ENCODE measurements around the gene JARID2. TPM values are rescaled to one million over a fixed set of nuclear protein-coding genes. Genes with fewer than 3 reads are reported as not detected.

The JARID2 gene
- total RNA-seq, 2 donors from 2014 or later: 8.3 to 12.8 TPM

GRCh38 chr6:15280028-15280427 lies 34.2 kb downstream of the JARID2 start:
- Histone ChIP-seq H3K27ac (no peak overlapping the region), H3K27me3 (replicated peaks; ENCODE audit: insufficient read depth) (no peaks in the 10 kb centered on the region), H3K4me3 (no peak overlapping the region), H3K9me3 (no peaks in the 10 kb centered on the region), H3K4me1 (ENCODE audit: control insufficient read depth in 1 of 2, low read depth in 2 of 2) (peaks cover 14 to 33% of the 10 kb centered on the region in 2 donors), H3K36me3 (no peaks in the 10 kb centered on the region)
- no peak for DNase-seq (ENCODE audit: low spot score)
- no peak for ATAC-seq (ENCODE audit: insufficient number of reproducible peaks, low FRiP score, low read depth)
- no peak for TF ChIP-seq CTCF (IDR thresholded peaks at IDR 0.05)

- Histone ChIP-seq H3K9me3 (no peaks in the 10 kb centered on the region), H3K27ac (no peak overlapping the region), H3K36me3 (no peaks in the 10 kb centered on the region), H3K4me1 (ENCODE audit: control insufficient read depth in 1 of 2, low read depth in 2 of 2) (peaks cover 14 to 33% of the 10 kb centered on the region in 2 donors), H3K27me3 (replicated peaks; ENCODE audit: insufficient read depth) (no peaks in the 10 kb centered on the region), H3K4me3 (no peak overlapping the region)
- no peak for ATAC-seq (ENCODE audit: insufficient number of reproducible peaks, low FRiP score, low read depth)
- no peak for DNase-seq (ENCODE audit: low spot score)
- no peak for TF ChIP-seq CTCF (IDR thresholded peaks at IDR 0.05)
Observed at GRCh38 chr6:15280961-15281360, 35.1 kb downstream of the JARID2 start.

- no peaks in the 10 kb centered on the region for H3K36me3 ChIP-seq
- no peak for TF ChIP-seq CTCF (IDR thresholded peaks at IDR 0.05)
- ATAC-seq (ENCODE audit: insufficient number of reproducible peaks, low FRiP score, low read depth) (no peak), DNase-seq (ENCODE audit: low spot score) (no peak)
- H3K4me3 ChIP-seq: no peak overlapping the region
- H3K4me1 ChIP-seq (ENCODE audit: control insufficient read depth in 1 of 2, low read depth in 2 of 2): peaks cover 14 to 33% of the 10 kb centered on the region in 2 donors
- H3K27me3 ChIP-seq (replicated peaks; ENCODE audit: insufficient read depth): no peaks in the 10 kb centered on the region
- H3K9me3 ChIP-seq: no peaks in the 10 kb centered on the region
- no peak overlapping the region for H3K27ac ChIP-seq
Observed at GRCh38 chr6:15282334-15282733, 36.5 kb downstream of the JARID2 start.

- no peaks in the 10 kb centered on the region for H3K36me3 ChIP-seq
- DNase-seq (ENCODE audit: low spot score) (no peak), ATAC-seq (ENCODE audit: insufficient number of reproducible peaks, low FRiP score, low read depth) (no peak)
- H3K9me3 ChIP-seq: no peaks in the 10 kb centered on the region
- H3K4me1 ChIP-seq (ENCODE audit: control insufficient read depth in 1 of 2, low read depth in 2 of 2): peaks cover 14 to 33% of the 10 kb centered on the region in 2 donors
- no peak for TF ChIP-seq CTCF (IDR thresholded peaks at IDR 0.05)
- no peak overlapping the region for H3K27ac ChIP-seq
- no peak overlapping the region for H3K4me3 ChIP-seq
- H3K27me3 ChIP-seq (replicated peaks; ENCODE audit: insufficient read depth): no peaks in the 10 kb centered on the region
Observed at GRCh38 chr6:15283986-15284361, 38.1 kb downstream of the JARID2 start.

GRCh38 chr6:15284743-15285142 lies 38.9 kb downstream of the JARID2 start:
- no peaks in the 10 kb centered on the region for H3K9me3 ChIP-seq
- ATAC-seq (ENCODE audit: insufficient number of reproducible peaks, low FRiP score, low read depth) (no peak), DNase-seq (ENCODE audit: low spot score) (no peak)
- H3K4me3 ChIP-seq: no peak overlapping the region
- no peak overlapping the region for H3K27ac ChIP-seq
- H3K4me1 ChIP-seq (ENCODE audit: control insufficient read depth in 1 of 2, low read depth in 2 of 2): peaks cover 19 to 27% of the 10 kb centered on the region in 2 donors
- H3K36me3 ChIP-seq: no peaks in the 10 kb centered on the region
- no peak for TF ChIP-seq CTCF (IDR thresholded peaks at IDR 0.05)
- H3K27me3 ChIP-seq (replicated peaks; ENCODE audit: insufficient read depth): no peaks in the 10 kb centered on the region

Measured in thoracic aorta (tissue), 2 donors.